Measurements from ENCODE around the gene PHLDB2. TPM values are rescaled to one million over a fixed set of nuclear protein-coding genes. Genes with fewer than 3 reads are reported as not detected.
A peak's percentile ranks its signal among the peaks of the same experiment; 100 is the strongest.

PHLDB2 gene
- total RNA-seq, 1 donor from 2014 or later: 170 TPM

- Mint-ChIP-seq H3K4me1 (ENCODE audit: low read depth, unreplicated experiment) (peaks cover 17% of the 10 kb centered on the region), H3K36me3 (ENCODE audit: low read depth, unreplicated experiment) (peaks cover 25% of the 10 kb centered on the region), H3K4me3 (ENCODE audit: unreplicated experiment) (no peak overlapping the region), H3K9me3 (ENCODE audit: unreplicated experiment) (no peaks in the 10 kb centered on the region), H3K27ac (ENCODE audit: unreplicated experiment) (peak overlapping the region; percentile 66), H3K27me3 (ENCODE audit: low read depth, unreplicated experiment) (no peaks in the 10 kb centered on the region)
- H2AFZ ChIP-seq (ENCODE audit: low read depth, low read length): no peak overlapping the region
- H4K20me1 ChIP-seq (ENCODE audit: insufficient read depth, low read length): no peaks in the 10 kb centered on the region
- no peaks in the 10 kb centered on the region for H3K9me3 ChIP-seq (ENCODE audit: insufficient read depth, low read depth, low read length)
- H3K4me1 ChIP-seq (ENCODE audit: insufficient read depth, low read length): peaks cover 8% of the 10 kb centered on the region
- no peaks in the 10 kb centered on the region for H3K27me3 ChIP-seq (ENCODE audit: insufficient read depth, low read length)
- FAIRE-seq (peak; percentile 83), DNase-seq (ENCODE audit: low read depth) (peak; percentile 72)
- H3K36me3 ChIP-seq (ENCODE audit: insufficient read depth, low read length): peaks cover 49% of the 10 kb centered on the region
- no peaks in the 10 kb centered on the region for H3K79me2 ChIP-seq (ENCODE audit: insufficient read depth, low read length)
- peak overlapping the region; percentile 37 for H3K9ac ChIP-seq (ENCODE audit: low read length)
- no peak overlapping the region for H3K4me3 ChIP-seq (ENCODE audit: insufficient read depth, low read depth, low read length)
- TF ChIP-seq CTCF (IDR thresholded peaks at IDR 0.05; ENCODE audit: insufficient read depth, low read depth, low read length) (no peak), EZH2 (IDR thresholded peaks at IDR 0.05; ENCODE audit: insufficient read depth, low read length) (no peak)
- H3K4me2 ChIP-seq (ENCODE audit: low read length): no peak overlapping the region
- H3K27ac ChIP-seq (ENCODE audit: low read depth, low read length): peak overlapping the region; percentile 67
These were observed 104.4 kb downstream of the PHLDB2 start for GRCh38 chr3:111963424-111963823.

GRCh38 chr3:111965484-111965883, 106.4 kb downstream of the PHLDB2 start:
- Histone ChIP-seq H3K4me2 (ENCODE audit: low read length) (no peak overlapping the region), H2AFZ (ENCODE audit: low read depth, low read length) (no peak overlapping the region), H3K27me3 (ENCODE audit: insufficient read depth, low read length) (no peaks in the 10 kb centered on the region), H3K27ac (ENCODE audit: low read depth, low read length) (no peak overlapping the region), H3K4me1 (ENCODE audit: insufficient read depth, low read length) (peaks cover 8% of the 10 kb centered on the region), H3K9ac (ENCODE audit: low read length) (no peak overlapping the region), H4K20me1 (ENCODE audit: insufficient read depth, low read length) (no peaks in the 10 kb centered on the region), H3K36me3 (ENCODE audit: insufficient read depth, low read length) (peaks cover 57% of the 10 kb centered on the region), H3K9me3 (ENCODE audit: insufficient read depth, low read depth, low read length) (no peaks in the 10 kb centered on the region), H3K79me2 (ENCODE audit: insufficient read depth, low read length) (no peaks in the 10 kb centered on the region), H3K4me3 (ENCODE audit: insufficient read depth, low read depth, low read length) (no peak overlapping the region)
- FAIRE-seq: no peak
- Mint-ChIP-seq H3K27me3 (ENCODE audit: low read depth, unreplicated experiment) (no peaks in the 10 kb centered on the region), H3K4me3 (ENCODE audit: unreplicated experiment) (no peak overlapping the region), H3K36me3 (ENCODE audit: low read depth, unreplicated experiment) (peaks cover 15% of the 10 kb centered on the region), H3K9me3 (ENCODE audit: unreplicated experiment) (no peaks in the 10 kb centered on the region), H3K4me1 (ENCODE audit: low read depth, unreplicated experiment) (peaks cover 17% of the 10 kb centered on the region), H3K27ac (ENCODE audit: unreplicated experiment) (no peak overlapping the region)
- DNase-seq (ENCODE audit: low read depth): no peak
- TF ChIP-seq CTCF (IDR thresholded peaks at IDR 0.05; ENCODE audit: insufficient read depth, low read depth, low read length): no peak
- no peak for TF ChIP-seq EZH2 (IDR thresholded peaks at IDR 0.05; ENCODE audit: insufficient read depth, low read length)

- Histone ChIP-seq H3K36me3 (ENCODE audit: insufficient read depth, low read length) (peaks cover 63% of the 10 kb centered on the region), H3K4me3 (ENCODE audit: insufficient read depth, low read depth, low read length) (no peak overlapping the region), H4K20me1 (ENCODE audit: insufficient read depth, low read length) (no peaks in the 10 kb centered on the region), H3K9ac (ENCODE audit: low read length) (peak overlapping the region; percentile 18), H3K79me2 (ENCODE audit: insufficient read depth, low read length) (no peaks in the 10 kb centered on the region), H3K4me1 (ENCODE audit: insufficient read depth, low read length) (peaks cover 8% of the 10 kb centered on the region), H3K4me2 (ENCODE audit: low read length) (no peak overlapping the region), H3K27me3 (ENCODE audit: insufficient read depth, low read length) (no peaks in the 10 kb centered on the region), H3K27ac (ENCODE audit: low read depth, low read length) (peak overlapping the region; percentile 2), H2AFZ (ENCODE audit: low read depth, low read length) (no peak overlapping the region), H3K9me3 (ENCODE audit: insufficient read depth, low read depth, low read length) (no peaks in the 10 kb centered on the region)
- Mint-ChIP-seq H3K4me1 (ENCODE audit: low read depth, unreplicated experiment) (peaks cover 17% of the 10 kb centered on the region), H3K9me3 (ENCODE audit: unreplicated experiment) (no peaks in the 10 kb centered on the region), H3K27ac (ENCODE audit: unreplicated experiment) (no peak overlapping the region), H3K27me3 (ENCODE audit: low read depth, unreplicated experiment) (no peaks in the 10 kb centered on the region), H3K36me3 (ENCODE audit: low read depth, unreplicated experiment) (peaks cover 14% of the 10 kb centered on the region), H3K4me3 (ENCODE audit: unreplicated experiment) (no peak overlapping the region)
- DNase-seq (ENCODE audit: low read depth) (no peak), FAIRE-seq (no peak)
- TF ChIP-seq CTCF (IDR thresholded peaks at IDR 0.05; ENCODE audit: insufficient read depth, low read depth, low read length) (no peak), EZH2 (IDR thresholded peaks at IDR 0.05; ENCODE audit: insufficient read depth, low read length) (no peak)
These were observed 108.0 kb downstream of the PHLDB2 start for GRCh38 chr3:111967068-111967467.
